ENCODE measurements around the gene KIF5B.
"Not testable (repeated sequence)": the region's sequence is repeated elsewhere in the genome, so short reads cannot be mapped to it uniquely, and the experiment has no call there.

The KIF5B gene

GRCh38 chr10:32060347-32060746 lies 4.1 kb upstream of the KIF5B start:
- H3K27ac ChIP-seq (ENCODE audit: low read depth in 2 of 2, low read length in 2 of 2), result no peak overlapping the region
- no peaks in the 10 kb centered on the region for H3K27me3 ChIP-seq (ENCODE audit: control insufficient read depth in 2 of 2, insufficient read depth in 2 of 2, low read length in 2 of 2)
- H3K36me3 ChIP-seq (ENCODE audit: control insufficient read depth in 2 of 2, insufficient read depth in 2 of 2, low read length in 2 of 2), result no peaks in the 10 kb centered on the region
- H3K9me3 ChIP-seq (ENCODE audit: control insufficient read depth in 2 of 2, low read length in 2 of 2), result no peaks in the 10 kb centered on the region
- H3K9ac ChIP-seq (ENCODE audit: low read depth in 1 of 2, low read length in 2 of 2), result no peak overlapping the region
- no peak overlapping the region for H3K4me3 ChIP-seq (ENCODE audit: low read length in 2 of 2)
- H3K4me1 ChIP-seq (ENCODE audit: control insufficient read depth in 2 of 2, insufficient read depth in 2 of 2, low read length in 2 of 2), result peaks cover 5 to 7% of the 10 kb centered on the region in 2 donors

- H3K27me3 ChIP-seq (ENCODE audit: control insufficient read depth in 2 of 2, insufficient read depth in 2 of 2, low read length in 2 of 2), result no peaks in the 10 kb centered on the region
- H3K36me3 ChIP-seq (ENCODE audit: control insufficient read depth in 2 of 2, insufficient read depth in 2 of 2, low read length in 2 of 2), result no peaks in the 10 kb centered on the region
- H3K4me1 ChIP-seq (ENCODE audit: control insufficient read depth in 2 of 2, insufficient read depth in 2 of 2, low read length in 2 of 2), result peaks cover 5 to 7% of the 10 kb centered on the region in 2 donors
- no peak overlapping the region for H3K27ac ChIP-seq (ENCODE audit: low read depth in 2 of 2, low read length in 2 of 2)
- no peak overlapping the region for H3K9ac ChIP-seq (ENCODE audit: low read depth in 1 of 2, low read length in 2 of 2)
- H3K9me3 ChIP-seq (ENCODE audit: control insufficient read depth in 2 of 2, low read length in 2 of 2), result no peaks in the 10 kb centered on the region
- H3K4me3 ChIP-seq (ENCODE audit: low read length in 2 of 2), result no peak overlapping the region
Observed at GRCh38 chr10:32059472-32059871, 3.2 kb upstream of the KIF5B start.

- Histone ChIP-seq H3K4me1 (ENCODE audit: control insufficient read depth in 2 of 2, insufficient read depth in 2 of 2, low read length in 2 of 2) (peaks cover 9 to 15% of the 10 kb centered on the region in 2 donors), H3K36me3 (ENCODE audit: control insufficient read depth in 2 of 2, insufficient read depth in 2 of 2, low read length in 2 of 2) (no peaks in the 10 kb centered on the region), H3K4me3 (ENCODE audit: low read length in 2 of 2) (peak overlapping the region; percentile 87 to 95), H3K9ac (ENCODE audit: low read depth in 1 of 2, low read length in 2 of 2) (peak overlapping the region; percentile 93 to 96), H3K9me3 (ENCODE audit: control insufficient read depth in 2 of 2, low read length in 2 of 2) (no peaks in the 10 kb centered on the region), H3K27me3 (ENCODE audit: control insufficient read depth in 2 of 2, insufficient read depth in 2 of 2, low read length in 2 of 2) (no peaks in the 10 kb centered on the region), H3K27ac (ENCODE audit: low read depth in 2 of 2, low read length in 2 of 2) (peak overlapping the region in 1 of 2 donors; percentile 96)
Observed at GRCh38 chr10:32057036-32057372, 779 bp upstream of the KIF5B start.

- peak overlapping the region; percentile 93 to 96 for H3K9ac ChIP-seq (ENCODE audit: low read depth in 1 of 2, low read length in 2 of 2)
- no peaks in the 10 kb centered on the region for H3K27me3 ChIP-seq (ENCODE audit: control insufficient read depth in 2 of 2, insufficient read depth in 2 of 2, low read length in 2 of 2)
- H3K4me1 ChIP-seq (ENCODE audit: control insufficient read depth in 2 of 2, insufficient read depth in 2 of 2, low read length in 2 of 2), result peaks cover 11 to 20% of the 10 kb centered on the region in 2 donors
- H3K27ac ChIP-seq (ENCODE audit: low read depth in 2 of 2, low read length in 2 of 2), result peak overlapping the region; percentile 96 to 98
- peak overlapping the region; percentile 87 to 95 for H3K4me3 ChIP-seq (ENCODE audit: low read length in 2 of 2)
- no peaks in the 10 kb centered on the region for H3K9me3 ChIP-seq (ENCODE audit: control insufficient read depth in 2 of 2, low read length in 2 of 2)
- H3K36me3 ChIP-seq (ENCODE audit: control insufficient read depth in 2 of 2, insufficient read depth in 2 of 2, low read length in 2 of 2), result no peaks in the 10 kb centered on the region
Observed at GRCh38 chr10:32055478-32056135, 618 bp downstream of the KIF5B start.

GRCh38 chr10:32054094-32054493 lies 2.1 kb downstream of the KIF5B start:
- Histone ChIP-seq H3K4me3 (ENCODE audit: low read length in 2 of 2) (peak overlapping the region; percentile 87 to 95), H3K36me3 (ENCODE audit: control insufficient read depth in 2 of 2, insufficient read depth in 2 of 2, low read length in 2 of 2) (no peaks in the 10 kb centered on the region), H3K9me3 (ENCODE audit: control insufficient read depth in 2 of 2, low read length in 2 of 2) (no peaks in the 10 kb centered on the region), H3K4me1 (ENCODE audit: control insufficient read depth in 2 of 2, insufficient read depth in 2 of 2, low read length in 2 of 2) (peaks cover 18 to 21% of the 10 kb centered on the region in 2 donors), H3K27ac (ENCODE audit: low read depth in 2 of 2, low read length in 2 of 2) (peak overlapping the region; percentile 13 to 61), H3K27me3 (ENCODE audit: control insufficient read depth in 2 of 2, insufficient read depth in 2 of 2, low read length in 2 of 2) (no peaks in the 10 kb centered on the region), H3K9ac (ENCODE audit: low read depth in 1 of 2, low read length in 2 of 2) (peak overlapping the region; percentile 57 to 93)

GRCh38 chr10:32053392-32053791 lies 2.8 kb downstream of the KIF5B start:
- Histone ChIP-seq H3K4me3 (ENCODE audit: low read length in 2 of 2) (peak overlapping the region in 1 of 2 donors; percentile 95), H3K4me1 (ENCODE audit: control insufficient read depth in 2 of 2, insufficient read depth in 2 of 2, low read length in 2 of 2) (peaks cover 18 to 21% of the 10 kb centered on the region in 2 donors)
- not testable (repeated sequence) for H3K27me3 ChIP-seq (ENCODE audit: control insufficient read depth in 2 of 2, insufficient read depth in 2 of 2, low read length in 2 of 2); H3K36me3 ChIP-seq (ENCODE audit: control insufficient read depth in 2 of 2, insufficient read depth in 2 of 2, low read length in 2 of 2); H3K9ac ChIP-seq (ENCODE audit: low read depth in 1 of 2, low read length in 2 of 2); H3K27ac ChIP-seq (ENCODE audit: low read depth in 2 of 2, low read length in 2 of 2); H3K9me3 ChIP-seq (ENCODE audit: control insufficient read depth in 2 of 2, low read length in 2 of 2)

GRCh38 chr10:32051926-32052325 lies 4.3 kb downstream of the KIF5B start:
- no peak overlapping the region for H3K9ac ChIP-seq (ENCODE audit: low read depth in 1 of 2, low read length in 2 of 2)
- peaks cover 5 to 7% of the 10 kb centered on the region in 2 donors for H3K36me3 ChIP-seq (ENCODE audit: control insufficient read depth in 2 of 2, insufficient read depth in 2 of 2, low read length in 2 of 2)
- H3K9me3 ChIP-seq (ENCODE audit: control insufficient read depth in 2 of 2, low read length in 2 of 2), result no peaks in the 10 kb centered on the region
- H3K4me1 ChIP-seq (ENCODE audit: control insufficient read depth in 2 of 2, insufficient read depth in 2 of 2, low read length in 2 of 2), result peaks cover 15 to 19% of the 10 kb centered on the region in 2 donors
- H3K4me3 ChIP-seq (ENCODE audit: low read length in 2 of 2), result peak overlapping the region in 1 of 2 donors; percentile 4
- H3K27ac ChIP-seq (ENCODE audit: low read depth in 2 of 2, low read length in 2 of 2), result no peak overlapping the region
- no peaks in the 10 kb centered on the region for H3K27me3 ChIP-seq (ENCODE audit: control insufficient read depth in 2 of 2, insufficient read depth in 2 of 2, low read length in 2 of 2)

- Histone ChIP-seq H3K9ac (ENCODE audit: low read depth in 1 of 2, low read length in 2 of 2) (no peak overlapping the region), H3K9me3 (ENCODE audit: control insufficient read depth in 2 of 2, low read length in 2 of 2) (no peaks in the 10 kb centered on the region), H3K27ac (ENCODE audit: low read depth in 2 of 2, low read length in 2 of 2) (no peak overlapping the region), H3K4me3 (ENCODE audit: low read length in 2 of 2) (no peak overlapping the region), H3K27me3 (ENCODE audit: control insufficient read depth in 2 of 2, insufficient read depth in 2 of 2, low read length in 2 of 2) (no peaks in the 10 kb centered on the region), H3K4me1 (ENCODE audit: control insufficient read depth in 2 of 2, insufficient read depth in 2 of 2, low read length in 2 of 2) (peaks cover 13 to 16% of the 10 kb centered on the region in 2 donors), H3K36me3 (ENCODE audit: control insufficient read depth in 2 of 2, insufficient read depth in 2 of 2, low read length in 2 of 2) (peaks cover 12 to 14% of the 10 kb centered on the region in 2 donors)
Observed at GRCh38 chr10:32050177-32050576, 6.0 kb downstream of the KIF5B start.

GRCh38 chr10:32049113-32049512 lies 7.1 kb downstream of the KIF5B start:
- Histone ChIP-seq H3K27me3 (ENCODE audit: control insufficient read depth in 2 of 2, insufficient read depth in 2 of 2, low read length in 2 of 2) (no peaks in the 10 kb centered on the region), H3K4me3 (ENCODE audit: low read length in 2 of 2) (no peak overlapping the region), H3K36me3 (ENCODE audit: control insufficient read depth in 2 of 2, insufficient read depth in 2 of 2, low read length in 2 of 2) (peaks cover 19 to 23% of the 10 kb centered on the region in 2 donors), H3K4me1 (ENCODE audit: control insufficient read depth in 2 of 2, insufficient read depth in 2 of 2, low read length in 2 of 2) (peaks cover 10 to 16% of the 10 kb centered on the region in 2 donors), H3K27ac (ENCODE audit: low read depth in 2 of 2, low read length in 2 of 2) (no peak overlapping the region), H3K9me3 (ENCODE audit: control insufficient read depth in 2 of 2, low read length in 2 of 2) (no peaks in the 10 kb centered on the region), H3K9ac (ENCODE audit: low read depth in 1 of 2, low read length in 2 of 2) (no peak overlapping the region)

GRCh38 chr10:32048282-32048681 lies 7.9 kb downstream of the KIF5B start:
- H3K36me3 ChIP-seq (ENCODE audit: control insufficient read depth in 2 of 2, insufficient read depth in 2 of 2, low read length in 2 of 2), result peaks cover 24 to 31% of the 10 kb centered on the region in 2 donors
- no peak overlapping the region for H3K4me3 ChIP-seq (ENCODE audit: low read length in 2 of 2)

More at GRCh38 chr10:32048282-32048681, 7.9 kb downstream of the KIF5B start:
- Histone ChIP-seq H3K27ac (ENCODE audit: low read depth in 2 of 2, low read length in 2 of 2) (no peak overlapping the region), H3K9ac (ENCODE audit: low read depth in 1 of 2, low read length in 2 of 2) (no peak overlapping the region), H3K9me3 (ENCODE audit: control insufficient read depth in 2 of 2, low read length in 2 of 2) (no peaks in the 10 kb centered on the region), H3K27me3 (ENCODE audit: control insufficient read depth in 2 of 2, insufficient read depth in 2 of 2, low read length in 2 of 2) (no peaks in the 10 kb centered on the region), H3K4me1 (ENCODE audit: control insufficient read depth in 2 of 2, insufficient read depth in 2 of 2, low read length in 2 of 2) (peaks cover 7 to 13% of the 10 kb centered on the region in 2 donors)
